Endothelial cell of umbilical vein (primary cell): Measurements from ENCODE around the gene POLR1C.

ENCODE experiments used
- POLR2A ChIP-seq: IDR thresholded peaks from 2 replicates; pipeline ENCODE4 v1.6.1; 2012; ENCODE audit warnings: low read depth, mild to moderate bottlenecking, control low read depth, low read length
- TF ChIP-seq, protein P1 (sequence below), 2 donors: IDR thresholded peaks; 1 replicate in 1 of 2; 2 replicates in 1 of 2; pipeline ENCODE4 v1.5.1; 2011; ENCODE audit warnings: low read length in 2 of 2, mild to moderate bottlenecking in 2 of 2, moderate library complexity in 2 of 2, control low read depth in 1 of 2, inconsistent platforms in 1 of 2, low read depth in 1 of 2; ENCODE audit not compliant: insufficient read depth in 1 of 2; ENCODE audit errors: extremely low read depth in 1 of 2

DNA sequence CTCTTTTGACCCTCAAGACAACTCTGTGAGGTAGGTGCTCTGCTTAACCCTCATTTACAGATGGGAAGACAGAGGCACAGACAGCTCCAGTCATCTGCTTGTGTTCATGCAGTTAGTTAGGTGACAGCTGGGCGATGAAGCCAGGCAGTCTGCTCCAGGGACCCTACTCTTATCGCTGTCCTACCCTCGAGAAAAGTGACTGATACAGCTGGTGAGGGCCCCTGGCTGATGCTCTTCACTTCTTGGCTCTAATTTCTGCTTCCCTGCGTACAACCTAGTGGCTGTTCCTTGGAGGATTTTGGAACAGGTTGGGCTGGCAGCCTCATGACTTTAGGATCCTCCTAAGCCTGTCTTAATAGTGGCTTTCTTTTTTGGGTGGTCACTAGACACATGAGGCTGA, 48.6 kb upstream of the POLR1C start:
- TF ChIP-seq, protein P1, sequence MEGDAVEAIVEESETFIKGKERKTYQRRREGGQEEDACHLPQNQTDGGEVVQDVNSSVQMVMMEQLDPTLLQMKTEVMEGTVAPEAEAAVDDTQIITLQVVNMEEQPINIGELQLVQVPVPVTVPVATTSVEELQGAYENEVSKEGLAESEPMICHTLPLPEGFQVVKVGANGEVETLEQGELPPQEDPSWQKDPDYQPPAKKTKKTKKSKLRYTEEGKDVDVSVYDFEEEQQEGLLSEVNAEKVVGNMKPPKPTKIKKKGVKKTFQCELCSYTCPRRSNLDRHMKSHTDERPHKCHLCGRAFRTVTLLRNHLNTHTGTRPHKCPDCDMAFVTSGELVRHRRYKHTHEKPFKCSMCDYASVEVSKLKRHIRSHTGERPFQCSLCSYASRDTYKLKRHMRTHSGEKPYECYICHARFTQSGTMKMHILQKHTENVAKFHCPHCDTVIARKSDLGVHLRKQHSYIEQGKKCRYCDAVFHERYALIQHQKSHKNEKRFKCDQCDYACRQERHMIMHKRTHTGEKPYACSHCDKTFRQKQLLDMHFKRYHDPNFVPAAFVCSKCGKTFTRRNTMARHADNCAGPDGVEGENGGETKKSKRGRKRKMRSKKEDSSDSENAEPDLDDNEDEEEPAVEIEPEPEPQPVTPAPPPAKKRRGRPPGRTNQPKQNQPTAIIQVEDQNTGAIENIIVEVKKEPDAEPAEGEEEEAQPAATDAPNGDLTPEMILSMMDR (IDR thresholded peaks at IDR 0.05; ENCODE audit: extremely low read depth in 1 of 2, insufficient read depth in 1 of 2, low read depth in 1 of 2, low read length in 2 of 2), result no peak
- no peak for TF ChIP-seq POLR2A
